NCI-H2227 (cell line): Measurements from ENCODE around the gene ARHGAP18.

Experiments used
- DNase-seq: peaks from one replicate; lab custom pipeline; 2025; ENCODE audit not compliant: unreplicated experiment; lab: John Stamatoyannopoulos, UW

The ARHGAP18 gene

GRCh38 chr6:129719692-129720091 is 9.7 kb upstream of the ARHGAP18 start:
- DNase-seq = no peak

- DNase-seq = no peak
Observed at GRCh38 chr6:129717277-129717676, 7.3 kb upstream of the ARHGAP18 start.

- DNase-seq = no peak
Observed at GRCh38 chr6:129713806-129714333, 3.9 kb upstream of the ARHGAP18 start.

- no peak for DNase-seq
Observed at GRCh38 chr6:129711271-129711631, 1.3 kb upstream of the ARHGAP18 start.

DNA sequence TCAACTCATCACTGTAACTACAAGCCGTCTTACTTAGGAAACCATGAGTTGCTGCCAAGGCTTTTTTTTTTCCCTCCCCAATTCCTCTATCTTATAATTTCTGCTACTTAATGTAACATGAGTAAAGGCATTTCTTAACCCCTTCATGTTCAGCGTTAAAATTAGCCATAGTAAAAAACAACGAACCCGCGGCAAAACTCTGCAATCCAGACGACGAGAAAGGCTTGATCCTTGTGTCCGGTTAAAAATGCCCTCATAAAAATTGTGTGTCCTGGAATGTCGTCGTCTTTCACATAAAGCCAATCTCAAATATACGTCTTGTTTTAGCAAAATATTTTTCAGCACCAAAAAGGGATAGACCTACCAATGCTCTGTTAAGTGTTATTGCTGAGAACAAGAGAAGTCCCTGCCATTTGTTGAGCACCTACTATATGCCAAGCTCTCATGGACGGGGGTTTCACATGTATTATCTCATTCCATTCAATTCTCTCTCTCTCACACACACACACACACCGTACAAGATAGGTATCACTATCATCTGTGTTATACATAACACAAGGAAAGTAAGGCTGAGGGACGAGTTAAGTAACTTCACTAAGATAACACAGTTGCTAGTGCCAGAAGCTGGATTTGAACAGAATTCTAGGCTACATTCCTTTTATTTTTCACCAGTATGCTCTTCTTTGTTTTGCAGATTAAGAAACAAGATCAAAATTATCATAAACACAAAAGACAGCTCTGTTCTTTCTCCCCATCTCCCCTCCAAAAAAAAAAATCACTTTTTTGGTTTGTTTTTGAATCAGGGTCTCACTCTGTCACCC is 683 bp upstream of the ARHGAP18 start:
- DNase-seq = no peak

DNA sequence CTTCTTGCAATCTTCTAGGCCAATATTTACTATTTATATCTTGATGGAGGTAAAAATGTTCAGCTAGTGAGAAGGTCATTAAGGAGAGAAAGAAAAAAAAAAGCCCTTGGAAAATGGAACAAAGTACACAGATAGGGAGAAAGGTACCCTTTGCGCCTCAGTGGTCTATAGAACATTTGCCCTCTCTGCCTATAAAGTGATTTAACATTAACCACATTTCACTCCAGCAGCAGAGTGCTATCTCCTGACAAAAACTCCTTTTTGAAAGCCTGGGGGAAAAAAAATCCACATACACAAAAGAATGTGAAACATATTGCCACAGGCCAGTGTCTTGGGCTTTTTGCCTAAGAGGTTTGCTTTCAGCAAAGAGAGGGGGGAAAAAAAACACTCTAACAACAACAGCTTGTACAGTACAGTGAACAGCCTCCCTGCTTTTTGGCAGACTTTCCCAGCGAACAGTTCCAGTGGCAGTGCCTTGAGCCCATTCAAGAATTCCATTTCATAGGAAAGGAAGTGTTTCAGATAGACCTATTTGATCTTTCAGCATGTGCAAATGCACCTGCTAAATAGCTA is 695 bp downstream of the ARHGAP18 start:
- no peak for DNase-seq

DNA sequence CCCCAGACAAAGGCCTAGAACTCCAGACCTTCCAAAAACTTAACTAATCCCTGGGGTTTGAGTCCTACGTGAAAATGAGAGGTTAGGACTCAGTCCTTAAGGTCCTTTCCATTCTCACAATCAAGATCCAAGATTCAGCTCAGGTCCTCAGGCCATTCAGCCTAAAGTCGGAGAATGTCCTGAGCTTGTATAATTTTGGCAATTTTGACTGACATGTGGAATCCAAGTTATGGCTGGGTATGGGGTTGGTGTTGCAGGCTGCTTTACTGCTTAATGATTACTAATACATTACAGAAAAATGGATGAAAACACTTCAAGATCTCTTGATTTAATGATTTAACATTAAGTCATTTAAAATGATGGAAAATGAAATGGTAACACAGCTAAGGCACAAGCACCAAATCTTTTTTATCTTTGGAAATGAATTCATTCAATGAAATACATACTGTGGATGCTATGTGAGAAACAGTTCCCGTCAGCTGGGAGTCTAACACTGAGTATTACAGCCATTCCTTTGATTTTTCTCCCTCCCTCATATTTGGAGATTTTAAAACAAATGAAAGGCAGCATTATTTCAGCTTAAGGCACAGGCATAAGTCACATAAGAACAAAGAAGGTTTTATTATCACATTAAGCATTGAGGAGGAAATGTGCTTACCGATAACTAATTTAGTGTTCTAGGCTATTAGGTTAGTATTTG is 1.3 kb downstream of the ARHGAP18 start:
- no peak for DNase-seq

DNA sequence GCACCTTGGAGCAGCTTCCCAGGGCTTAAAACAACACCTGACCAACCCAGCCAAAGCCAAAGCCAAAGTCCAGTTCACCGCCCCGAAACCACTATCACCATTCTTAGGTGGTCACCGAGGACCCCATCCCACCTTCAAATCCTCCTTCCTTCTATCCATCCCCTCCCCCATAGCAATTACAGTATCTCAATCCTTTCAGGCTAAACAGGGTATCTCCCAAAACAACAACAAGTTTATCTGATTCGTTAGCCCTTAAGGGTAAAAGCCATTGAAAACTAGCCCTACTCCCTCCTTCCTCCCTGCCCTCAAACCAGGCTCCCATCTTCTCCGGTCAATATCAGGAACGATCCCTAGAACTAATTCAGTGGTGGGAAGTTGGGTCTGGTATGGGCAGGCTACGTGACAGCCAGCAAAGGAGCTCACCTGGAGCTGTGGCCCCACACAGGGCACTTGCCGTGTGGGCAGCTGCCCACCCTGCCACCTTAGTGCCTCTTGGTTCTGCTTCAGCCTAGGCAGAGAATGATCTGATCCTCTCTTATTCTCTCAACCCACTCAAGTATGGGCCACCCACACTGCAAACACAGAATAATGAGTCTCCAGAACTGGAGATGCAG is 2.0 kb downstream of the ARHGAP18 start:
- DNase-seq = no peak

DNA sequence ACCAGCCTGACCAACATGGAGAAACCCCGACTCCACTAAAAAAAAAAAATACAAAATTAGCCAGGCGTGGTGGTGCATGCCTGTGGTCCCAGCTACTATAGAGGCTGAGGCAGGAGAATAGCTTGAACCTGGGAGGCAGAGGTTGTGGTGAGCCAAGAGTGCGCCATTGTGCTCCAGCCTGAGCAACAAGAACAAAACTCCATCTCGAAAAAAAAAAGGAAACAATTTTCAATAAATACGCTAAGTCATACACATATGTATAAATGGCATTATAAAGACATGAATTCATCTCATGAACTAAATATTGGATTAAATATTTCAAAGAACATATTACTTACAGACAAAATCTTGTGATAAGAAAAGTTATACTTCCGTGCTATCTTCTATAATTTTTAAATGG is 2.9 kb downstream of the ARHGAP18 start:
- DNase-seq = no peak

DNA sequence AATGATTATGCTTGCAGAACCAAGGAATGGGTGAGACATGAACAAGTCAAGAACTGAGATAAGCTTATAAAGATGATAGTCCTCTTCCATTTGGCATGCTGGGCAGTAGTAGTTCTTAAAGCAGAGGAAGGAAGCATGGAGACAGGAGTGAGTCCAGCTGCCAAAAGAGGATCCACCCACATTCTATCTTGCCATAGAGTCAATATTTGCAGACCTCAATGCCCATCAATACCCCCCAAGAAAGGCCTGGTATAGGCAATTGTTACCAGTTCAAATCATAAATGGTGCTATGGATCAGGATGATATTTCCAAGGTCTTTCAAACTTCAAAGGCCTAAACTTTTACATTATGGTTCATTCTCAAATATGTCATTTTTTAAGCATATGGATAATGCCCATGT is 4.8 kb downstream of the ARHGAP18 start:
- DNase-seq = no peak

DNA sequence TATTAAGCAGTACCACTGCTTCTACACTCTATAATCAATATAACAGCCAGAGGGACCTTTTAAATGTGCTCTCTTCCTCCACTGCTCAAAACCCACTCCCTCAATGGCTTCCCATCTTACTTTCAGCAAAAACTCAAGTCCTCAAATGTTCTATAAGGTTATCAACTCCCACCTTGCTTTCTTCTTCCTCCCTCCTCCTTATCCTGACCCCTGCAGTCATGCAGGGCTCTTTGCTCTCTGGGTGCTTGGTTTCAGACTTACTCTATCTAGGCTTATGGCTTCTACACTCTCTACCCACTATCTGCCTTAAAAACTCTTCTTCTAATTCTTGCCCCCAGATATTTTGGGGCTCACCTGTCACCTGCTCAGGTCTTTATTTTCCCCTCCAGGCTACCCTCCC is 5.3 kb downstream of the ARHGAP18 start:
- DNase-seq = no peak

DNA sequence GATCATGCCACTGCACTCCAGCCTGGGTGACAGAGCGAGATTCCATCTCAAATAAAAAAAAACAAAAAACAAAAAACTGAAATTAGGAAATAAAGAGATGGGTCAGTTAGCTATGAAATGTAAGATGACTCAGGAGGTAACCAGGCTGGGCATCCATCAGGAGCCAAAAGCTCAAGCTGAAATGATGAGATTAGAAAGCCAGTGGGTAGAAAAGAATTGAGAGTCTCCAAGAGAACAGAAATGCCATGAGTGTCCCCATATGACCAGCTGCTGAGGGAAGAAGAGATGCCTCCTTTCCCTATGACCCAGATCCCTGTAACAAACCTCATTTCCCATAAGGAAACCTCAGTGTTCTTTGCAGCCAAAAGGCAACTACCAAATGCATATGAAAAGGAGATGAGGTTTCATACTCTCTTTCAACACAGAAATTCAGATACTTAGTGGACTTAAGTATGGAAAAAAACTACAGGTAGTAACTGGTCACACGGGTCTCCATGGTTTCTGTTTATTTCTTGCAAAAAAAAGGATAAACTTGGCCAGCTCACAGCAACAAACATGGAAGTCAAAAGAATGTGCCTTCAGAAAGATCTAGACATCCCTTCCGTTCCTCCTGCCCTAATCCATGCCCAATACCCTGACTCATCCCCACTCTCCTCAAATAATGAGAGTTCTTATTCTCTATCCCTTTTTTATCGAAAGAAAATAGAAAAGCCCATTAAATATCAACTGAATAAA is 8.1 kb downstream of the ARHGAP18 start:
- DNase-seq = no peak

- DNase-seq = no peak
Observed at GRCh38 chr6:129700666-129701065, 9.3 kb downstream of the ARHGAP18 start.

DNA sequence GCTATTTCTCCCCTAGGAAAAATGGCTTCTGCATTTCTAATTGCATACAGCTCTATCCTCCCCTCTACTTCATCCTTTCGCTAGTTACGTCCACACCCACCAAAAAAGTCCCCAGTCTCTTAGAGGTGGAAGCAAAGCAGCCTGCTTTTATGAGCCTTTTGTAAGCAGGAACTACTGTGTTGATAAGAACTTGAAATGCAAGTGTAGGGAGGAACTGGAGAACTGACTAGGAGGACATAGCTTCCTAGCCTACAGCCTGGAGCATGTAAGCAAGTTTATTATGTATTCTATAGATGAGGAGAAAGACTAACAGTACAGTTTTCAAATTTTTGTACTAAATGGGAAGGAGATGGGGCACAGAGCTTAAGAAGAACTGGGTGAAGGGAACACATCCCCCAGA is 10.3 kb downstream of the ARHGAP18 start:
- no peak for DNase-seq

- no peak for DNase-seq
Observed at GRCh38 chr6:129698430-129698829, 11.5 kb downstream of the ARHGAP18 start.

GRCh38 chr6:129697788-129698187 is 12.2 kb downstream of the ARHGAP18 start:
- no peak for DNase-seq

GRCh38 chr6:129696843-129697242 is 13.1 kb downstream of the ARHGAP18 start:
- DNase-seq = no peak

GRCh38 chr6:129696028-129696418 is 14.0 kb downstream of the ARHGAP18 start:
- no peak for DNase-seq

DNA sequence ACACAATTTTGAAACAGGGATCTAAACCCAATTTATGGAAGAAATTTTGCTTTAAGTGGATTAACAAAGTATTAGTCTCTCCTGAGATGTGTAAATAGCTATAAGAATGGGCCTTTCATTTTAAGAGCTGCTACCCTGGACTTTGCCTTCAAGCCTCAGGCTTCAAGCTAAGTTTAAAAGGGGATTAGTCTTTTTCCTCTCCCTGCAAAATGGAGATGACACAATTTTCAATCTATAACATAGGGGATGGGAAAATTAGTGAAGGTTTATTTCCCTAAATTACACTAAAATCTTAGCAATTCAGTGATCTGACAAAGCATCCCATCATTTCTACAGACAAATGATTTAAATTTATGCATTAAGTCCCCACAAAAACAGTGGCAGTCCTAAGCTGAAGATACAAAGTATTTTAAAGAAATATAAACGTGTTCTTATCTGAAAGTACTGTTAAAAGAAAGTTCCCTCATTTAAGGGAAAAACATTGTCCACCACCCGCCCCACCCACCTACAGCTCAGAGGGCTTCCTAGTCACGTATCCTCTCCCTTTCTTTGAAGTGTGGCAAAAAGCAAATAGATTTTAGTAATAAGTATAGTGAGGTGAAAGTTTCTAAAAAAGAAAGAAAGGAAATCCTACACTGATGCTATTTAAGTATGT is 14.5 kb downstream of the ARHGAP18 start:
- DNase-seq = no peak

DNA sequence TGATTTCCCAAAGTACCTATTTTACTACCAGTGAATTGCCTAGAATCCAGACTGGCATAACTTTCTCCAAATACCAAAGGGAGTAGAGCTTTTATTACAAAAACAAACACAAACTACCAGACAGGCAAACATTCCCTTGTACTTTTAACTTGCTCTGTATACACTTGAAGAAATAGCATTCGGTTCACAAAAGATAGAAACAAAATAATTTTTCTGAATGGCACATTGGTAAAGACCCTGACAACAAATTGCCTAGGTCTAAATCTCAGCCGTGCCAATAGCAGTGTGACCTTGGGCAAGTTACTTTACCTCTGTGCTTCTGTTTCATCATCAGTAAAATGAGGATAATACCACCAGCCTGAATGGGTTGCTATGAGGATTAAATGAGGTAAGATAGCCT is 15.9 kb downstream of the ARHGAP18 start:
- no peak for DNase-seq
